Activated CD4-positive, alpha-beta T cell treated with anti-CD3 and anti-CD28 coated beads, Interleukin-2, amount 50 U/mL, for 16 hours (primary cell): Measurements from ENCODE around the gene GTPBP6.
"Not testable (repeated sequence)": the region's sequence is repeated elsewhere in the genome, so short reads cannot be mapped to it uniquely, and the experiment has no call there.

Source experiments
- DNase-seq: peaks from one replicate; pipeline ENCODE4 v3.0.0-alpha.2; 2020

Gene GTPBP6

GRCh38 chrX:351324-351641 is 32.7 kb upstream of the GTPBP6 start:
- DNase-seq, result not testable (repeated sequence)

GRCh38 chrX:350534-351323 is 32.1 kb upstream of the GTPBP6 start:
- DNase-seq, result no peak

- no peak for DNase-seq
Observed at GRCh38 chrX:350148-350533, 31.5 kb upstream of the GTPBP6 start.

GRCh38 chrX:349702-350101 is 31.1 kb upstream of the GTPBP6 start:
- no peak for DNase-seq

GRCh38 chrX:349196-349595 is 30.6 kb upstream of the GTPBP6 start:
- no peak for DNase-seq

GRCh38 chrX:348461-349117 is 30.0 kb upstream of the GTPBP6 start:
- DNase-seq, result no peak

- DNase-seq, result no peak
Observed at GRCh38 chrX:347351-348117, 28.9 kb upstream of the GTPBP6 start.

GRCh38 chrX:346034-346813 is 27.6 kb upstream of the GTPBP6 start:
- DNase-seq, result no peak

- no peak for DNase-seq
Observed at GRCh38 chrX:345020-345925, 26.7 kb upstream of the GTPBP6 start.

GRCh38 chrX:344371-344901 is 25.8 kb upstream of the GTPBP6 start:
- no peak for DNase-seq

GRCh38 chrX:341541-342101 is 23.0 kb upstream of the GTPBP6 start:
- DNase-seq, result no peak

GRCh38 chrX:340641-341423 is 22.2 kb upstream of the GTPBP6 start:
- no peak for DNase-seq

- DNase-seq, result no peak
Observed at GRCh38 chrX:340121-340520, 21.5 kb upstream of the GTPBP6 start.

GRCh38 chrX:338836-339400 is 20.3 kb upstream of the GTPBP6 start:
- no peak for DNase-seq

GRCh38 chrX:338281-338835 is 19.8 kb upstream of the GTPBP6 start:
- DNase-seq, result no peak

GRCh38 chrX:337331-337831 is 18.8 kb upstream of the GTPBP6 start:
- no peak for DNase-seq

- DNase-seq, result no peak
Observed at GRCh38 chrX:336227-336626, 17.6 kb upstream of the GTPBP6 start.

- no peak for DNase-seq
Observed at GRCh38 chrX:335758-336155, 17.2 kb upstream of the GTPBP6 start.

- DNase-seq, result no peak
Observed at GRCh38 chrX:334971-335757, 16.6 kb upstream of the GTPBP6 start.
